ENCODE results near the gene COPS6. TPM values are rescaled to one million over a fixed set of nuclear protein-coding genes. Genes with fewer than 3 reads are reported as not detected.

The COPS6 gene
- total RNA-seq, 1 experiment from 2014 or later: 182 TPM

- TF ChIP-seq CTCF (IDR thresholded peaks at IDR 0.05): no peak
- peak; percentile 69; the same call in 1 of the 2 replicates for TF ChIP-seq TCF7L2 (IDR thresholded peaks at IDR 0.05; ENCODE audit: low read depth, low read length)
- H3K9me3 ChIP-seq (ENCODE audit: control insufficient read depth, insufficient read depth, low read depth, low read length): no peaks in the 10 kb centered on the region
- no peaks in the 10 kb centered on the region for H3K36me3 ChIP-seq (ENCODE audit: control insufficient read depth, insufficient read depth, low read length)
- peaks cover 16% of the 10 kb centered on the region for H3K4me1 ChIP-seq (ENCODE audit: control insufficient read depth, insufficient read depth, low read length)
- peak overlapping the region; percentile 88 for H3K27ac ChIP-seq (ENCODE audit: low read length)
- H3K4me3 ChIP-seq (ENCODE audit: low read depth in 2 of 2, low read length in 2 of 2): peak overlapping the region; percentile 69 to 99
- H3K27me3 ChIP-seq (ENCODE audit: control insufficient read depth, insufficient read depth, low read length): no peaks in the 10 kb centered on the region
- TSS peak; percentile 84 for BruUV-seq (replicated peaks)
- in situ Hi-C loops (cut with HindIII; ENCODE audit: low pct_unique_long_range_greater_than_20kb, low sequenced_read_pairs) (no loop called here), intact Hi-C loops (cut with micrococcal nuclease; ENCODE audit: unreplicated experiment) (no loop called here)
- ChIA-PET CTCF (no interaction called here), POLR2A (interaction anchor here (0.9 to 1.2 kb wide), 2 partner anchors 18 to 20 kb away, joined by 3 to 16 read pairs; no protein-coding TSS in a partner anchor)
- ATAC-seq: peak; percentile 75
- DNase-seq (ENCODE audit: low read depth, low spot score): peak; percentile 61
Observed at GRCh38 chr7:100119970-100120732, 31.4 kb downstream of the COPS6 start.

DNA sequence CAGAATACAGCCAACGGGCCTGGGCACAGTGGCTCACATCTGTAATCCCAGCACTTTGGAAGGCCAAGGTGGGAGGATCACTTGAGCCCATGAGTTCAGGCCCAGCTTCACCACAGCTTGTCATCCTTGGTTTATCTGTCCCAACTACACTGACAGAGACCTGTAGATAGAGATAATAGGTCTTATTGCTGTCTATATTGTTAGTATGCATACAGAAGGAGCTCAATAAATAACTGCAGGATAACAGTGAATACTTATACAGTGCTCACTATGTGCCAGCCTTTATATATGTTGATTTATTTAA is 31.9 kb downstream of the COPS6 start:
- intact Hi-C loops (cut with micrococcal nuclease; ENCODE audit: unreplicated experiment): no loop called here
- no TSS peak for BruUV-seq (replicated peaks)

More for the DNA sequence above, 31.9 kb downstream of the COPS6 start:
- H3K36me3 ChIP-seq (ENCODE audit: control insufficient read depth, insufficient read depth, low read length): no peaks in the 10 kb centered on the region
- H3K27ac ChIP-seq (ENCODE audit: low read length): peak overlapping the region; percentile 88; the same call in 1 of the 2 replicates
- POLR2A ChIA-PET: interaction anchor here (0.9 to 1.2 kb wide), 2 partner anchors 18 to 20 kb away, joined by 3 to 16 read pairs; no protein-coding TSS in a partner anchor
- peaks cover 21% of the 10 kb centered on the region for H3K4me1 ChIP-seq (ENCODE audit: control insufficient read depth, insufficient read depth, low read length)
- ATAC-seq: no peak
- H3K9me3 ChIP-seq (ENCODE audit: control insufficient read depth, insufficient read depth, low read depth, low read length): no peaks in the 10 kb centered on the region
- peak overlapping the region; percentile 69 to 99 for H3K4me3 ChIP-seq (ENCODE audit: low read depth in 2 of 2, low read length in 2 of 2)
- DNase-seq (ENCODE audit: low read depth, low spot score): no peak
- TF ChIP-seq POLR2AphosphoS5 (IDR thresholded peaks at IDR 0.05; ENCODE audit: low read depth, low read length) (no peak), CTCF (IDR thresholded peaks at IDR 0.05) (no peak), TCF7L2 (IDR thresholded peaks at IDR 0.05; ENCODE audit: low read depth, low read length) (no peak)
- TF ChIP-seq, protein P1, sequence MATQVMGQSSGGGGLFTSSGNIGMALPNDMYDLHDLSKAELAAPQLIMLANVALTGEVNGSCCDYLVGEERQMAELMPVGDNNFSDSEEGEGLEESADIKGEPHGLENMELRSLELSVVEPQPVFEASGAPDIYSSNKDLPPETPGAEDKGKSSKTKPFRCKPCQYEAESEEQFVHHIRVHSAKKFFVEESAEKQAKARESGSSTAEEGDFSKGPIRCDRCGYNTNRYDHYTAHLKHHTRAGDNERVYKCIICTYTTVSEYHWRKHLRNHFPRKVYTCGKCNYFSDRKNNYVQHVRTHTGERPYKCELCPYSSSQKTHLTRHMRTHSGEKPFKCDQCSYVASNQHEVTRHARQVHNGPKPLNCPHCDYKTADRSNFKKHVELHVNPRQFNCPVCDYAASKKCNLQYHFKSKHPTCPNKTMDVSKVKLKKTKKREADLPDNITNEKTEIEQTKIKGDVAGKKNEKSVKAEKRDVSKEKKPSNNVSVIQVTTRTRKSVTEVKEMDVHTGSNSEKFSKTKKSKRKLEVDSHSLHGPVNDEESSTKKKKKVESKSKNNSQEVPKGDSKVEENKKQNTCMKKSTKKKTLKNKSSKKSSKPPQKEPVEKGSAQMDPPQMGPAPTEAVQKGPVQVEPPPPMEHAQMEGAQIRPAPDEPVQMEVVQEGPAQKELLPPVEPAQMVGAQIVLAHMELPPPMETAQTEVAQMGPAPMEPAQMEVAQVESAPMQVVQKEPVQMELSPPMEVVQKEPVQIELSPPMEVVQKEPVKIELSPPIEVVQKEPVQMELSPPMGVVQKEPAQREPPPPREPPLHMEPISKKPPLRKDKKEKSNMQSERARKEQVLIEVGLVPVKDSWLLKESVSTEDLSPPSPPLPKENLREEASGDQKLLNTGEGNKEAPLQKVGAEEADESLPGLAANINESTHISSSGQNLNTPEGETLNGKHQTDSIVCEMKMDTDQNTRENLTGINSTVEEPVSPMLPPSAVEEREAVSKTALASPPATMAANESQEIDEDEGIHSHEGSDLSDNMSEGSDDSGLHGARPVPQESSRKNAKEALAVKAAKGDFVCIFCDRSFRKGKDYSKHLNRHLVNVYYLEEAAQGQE (IDR thresholded peaks at IDR 0.05; ENCODE audit: insufficient read depth in 1 of 2, low read depth in 2 of 2, low read length in 1 of 2): no peak
- CTCF ChIA-PET: no interaction called here
- H3K27me3 ChIP-seq (ENCODE audit: control insufficient read depth, insufficient read depth, low read length): no peaks in the 10 kb centered on the region
- in situ Hi-C loops (cut with HindIII; ENCODE audit: low pct_unique_long_range_greater_than_20kb, low sequenced_read_pairs): no loop called here
